HepG2 (cell line): ENCODE measurements around the gene NXN. TPM values are rescaled to one million over a fixed set of nuclear protein-coding genes. Genes with fewer than 3 reads are reported as not detected.
A peak's percentile ranks its signal among the peaks of the same experiment; 100 is the strongest.

Experiments used
- AGO2 ChIP-seq: fragments of 200-400 bp; formaldehyde crosslinking; optimal IDR thresholded peaks from 2 replicates; pipeline ENCODE3; 2017; ENCODE audit warnings: mild to moderate bottlenecking, low read depth, low read length, moderate library complexity
- ARID2 ChIP-seq: sonication (generic); formaldehyde crosslinking; IDR thresholded peaks from 2 replicates; pipeline ENCODE4 v1.8.1; 2022; ENCODE audit warnings: mild to moderate bottlenecking, missing genetic modification reagents, borderline replicate concordance
- ATRX ChIP-seq: sonication (generic); formaldehyde crosslinking; IDR thresholded peaks from 2 replicates; pipeline ENCODE4 v1.4.0; 2020; ENCODE audit warnings: missing genetic modification reagents, borderline replicate concordance
- CREM ChIP-seq, 2 experiments: sonication (generic) in 1 of 2; formaldehyde crosslinking in 1 of 2; IDR thresholded peaks; 2 replicates each; pipeline versions ENCODE4 v1.4.0 to v1.6.1; 2016 to 2020; ENCODE audit warnings: antibody characterized with exemption in 1 of 2, mild to moderate bottlenecking in 1 of 2, missing genetic modification reagents in 1 of 2
- GFI1 ChIP-seq: sonication (generic); formaldehyde crosslinking; IDR thresholded peaks from 2 replicates; pipeline ENCODE4 v1.5.0; 2020; ENCODE audit warnings: missing genetic modification reagents, mild to moderate bottlenecking, borderline replicate concordance
- KLF12 ChIP-seq: sonication (generic); formaldehyde crosslinking; IDR thresholded peaks from 2 replicates; pipeline ENCODE4 v1.4.0; 2020; ENCODE audit warnings: missing genetic modification reagents, borderline replicate concordance
- ZBTB21 ChIP-seq: sonication (generic); formaldehyde crosslinking; IDR thresholded peaks from 2 replicates; pipeline ENCODE4 v1.4.0; 2020; ENCODE audit warnings: missing genetic modification reagents
- ZNF546 ChIP-seq: sonication (generic); formaldehyde crosslinking; conservative IDR thresholded peaks from 2 replicates; pipeline ENCODE4 v1.8.1; 2023; ENCODE audit warnings: mild to moderate bottlenecking, missing genetic modification reagents
- ZNF598 ChIP-seq: sonication (generic); formaldehyde crosslinking; IDR thresholded peaks from 2 replicates; pipeline ENCODE4 v1.5.1; 2020; ENCODE audit warnings: mild to moderate bottlenecking, missing genetic modification reagents, borderline replicate concordance
- polyA plus RNA-seq, 8 experiments: library from polyadenylated mRNA; depleted of rRNA in 3 of 8; stranded (reverse) in 7 of 8; unstranded in 1 of 8; fragments of >200 nt; fragmentation: Illumina TruSeq in 4 of 8; extraction: Trizol in 4 of 8; gene quantifications; 2 replicates each; pipeline versions ENCODE4 v1.2.1 to v1.2.3, GENCODE V29; 2011 to 2016; ENCODE audit warnings: low read depth in 4 of 8, missing spikeins in 1 of 8, mixed read lengths in 1 of 8; ENCODE audit not compliant: insufficient read depth in 1 of 8
- total RNA-seq, 5 experiments: library from RNA; depleted of rRNA; stranded (reverse); fragments of >200 nt; fragmentation: Illumina TruSeq; extraction: Trizol; gene quantifications; 2 replicates each; pipeline ENCODE4 v1.2.3, GENCODE V29; 2016; ENCODE audit warnings: low read depth in 1 of 5
- TF ChIP-seq, protein P1 (sequence below): sonication (generic); formaldehyde crosslinking; IDR thresholded peaks from 2 replicates; pipeline ENCODE4 v1.4.0; 2020; ENCODE audit warnings: missing genetic modification reagents
- TF ChIP-seq, protein P2 (sequence below): sonication (generic); formaldehyde crosslinking; IDR thresholded peaks from 2 replicates; pipeline ENCODE4 v1.8.0; 2022; ENCODE audit warnings: mild to moderate bottlenecking, missing genetic modification reagents, moderate library complexity
- TF ChIP-seq, protein P3 (sequence below): sonication (generic); formaldehyde crosslinking; IDR thresholded peaks from 2 replicates; pipeline ENCODE4 v1.4.0; 2020; ENCODE audit warnings: missing genetic modification reagents, borderline replicate concordance
- TF ChIP-seq, protein P4 (sequence below): sonication (generic); formaldehyde crosslinking; IDR thresholded peaks from 2 replicates; pipeline ENCODE4 v1.4.0; 2020; ENCODE audit warnings: missing genetic modification reagents; ENCODE audit errors: not compliant biosample characterization
- TF ChIP-seq, protein P5 (sequence below): sonication (generic); formaldehyde crosslinking; IDR thresholded peaks from 2 replicates; pipeline ENCODE4 v1.8.0; 2022; ENCODE audit warnings: mild to moderate bottlenecking, missing genetic modification reagents; ENCODE audit not compliant: insufficient replicate concordance

NXN gene
- total and polyA plus RNA-seq, 2 of the 13 experiments (the other 11 are each of a cell fraction or from before 2014, with no cell fraction given), result 22.2 to 24.3 TPM

DNA sequence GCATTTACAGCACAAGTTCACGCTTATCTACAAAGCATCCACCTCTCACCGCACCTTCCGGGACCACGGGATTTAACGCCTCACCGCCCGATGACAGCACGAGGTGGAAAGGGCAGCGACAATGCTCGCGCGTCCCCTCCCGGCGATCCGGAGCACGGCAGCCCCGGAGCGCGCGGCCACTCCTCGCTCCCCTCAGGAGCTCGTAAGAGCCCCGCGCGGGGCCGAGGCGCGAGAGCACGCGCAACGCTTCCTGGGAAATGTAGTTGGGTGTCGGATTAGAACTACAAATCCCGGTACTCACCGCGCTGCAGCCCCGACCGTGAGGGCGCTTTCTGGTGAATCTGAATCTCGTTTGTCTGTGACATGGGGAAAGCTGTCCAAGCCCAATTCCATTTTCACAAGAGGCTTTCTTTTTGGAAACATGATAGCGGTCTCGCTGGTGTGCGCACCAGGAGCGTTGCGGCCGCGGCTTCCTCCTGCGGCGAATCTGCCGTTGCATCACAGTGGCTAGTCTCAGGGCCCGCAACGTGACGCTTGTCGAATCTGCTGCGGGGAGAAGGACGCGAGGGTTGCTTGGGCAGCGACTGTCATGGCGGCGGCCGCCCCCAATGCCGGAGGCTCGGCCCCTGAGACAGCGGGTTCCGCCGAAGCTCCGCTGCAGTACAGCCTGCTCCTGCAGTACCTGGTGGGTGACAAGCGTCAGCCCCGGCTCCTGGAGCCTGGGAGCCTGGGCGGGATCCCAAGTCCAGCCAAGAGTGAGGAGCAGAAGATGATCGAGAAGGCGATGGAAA lies 17.2 kb upstream of the NXN start, which contains the start of gene TIMM22 (continued):
- TF ChIP-seq, protein P1, sequence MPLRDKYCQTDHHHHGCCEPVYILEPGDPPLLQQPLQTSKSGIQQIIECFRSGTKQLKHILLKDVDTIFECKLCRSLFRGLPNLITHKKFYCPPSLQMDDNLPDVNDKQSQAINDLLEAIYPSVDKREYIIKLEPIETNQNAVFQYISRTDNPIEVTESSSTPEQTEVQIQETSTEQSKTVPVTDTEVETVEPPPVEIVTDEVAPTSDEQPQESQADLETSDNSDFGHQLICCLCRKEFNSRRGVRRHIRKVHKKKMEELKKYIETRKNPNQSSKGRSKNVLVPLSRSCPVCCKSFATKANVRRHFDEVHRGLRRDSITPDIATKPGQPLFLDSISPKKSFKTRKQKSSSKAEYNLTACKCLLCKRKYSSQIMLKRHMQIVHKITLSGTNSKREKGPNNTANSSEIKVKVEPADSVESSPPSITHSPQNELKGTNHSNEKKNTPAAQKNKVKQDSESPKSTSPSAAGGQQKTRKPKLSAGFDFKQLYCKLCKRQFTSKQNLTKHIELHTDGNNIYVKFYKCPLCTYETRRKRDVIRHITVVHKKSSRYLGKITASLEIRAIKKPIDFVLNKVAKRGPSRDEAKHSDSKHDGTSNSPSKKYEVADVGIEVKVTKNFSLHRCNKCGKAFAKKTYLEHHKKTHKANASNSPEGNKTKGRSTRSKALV (CRISPR knock-in tag), result peak; percentile 79; the same call in 1 of the 2 replicates
- TF ChIP-seq ATRX (CRISPR knock-in tag) (no peak), ZNF598 (peak; percentile 73; the same call in 1 of the 2 replicates), ZNF546 (CRISPR knock-in tag) (peak; percentile 60; the same call in 1 of the 2 replicates), CREM (IDR thresholded peaks at IDR 0.05) (peak; percentile 97), CREM (CRISPR knock-in tag; IDR thresholded peaks at IDR 0.05) (peak; percentile 74; the same call in 1 of the 2 replicates), GFI1 (0 out of 2 replicates have a peak, but pooled peaks have one; percentile 30), ZBTB21 (CRISPR knock-in tag) (no peak; the same call in 1 of the 2 replicates), KLF12 (CRISPR knock-in tag) (peak; percentile 86; the same call in 1 of the 2 replicates), ARID2 (CRISPR knock-in tag) (no peak; the same call in 1 of the 2 replicates), AGO2 (peak; percentile 80)
- TF ChIP-seq, protein P2, sequence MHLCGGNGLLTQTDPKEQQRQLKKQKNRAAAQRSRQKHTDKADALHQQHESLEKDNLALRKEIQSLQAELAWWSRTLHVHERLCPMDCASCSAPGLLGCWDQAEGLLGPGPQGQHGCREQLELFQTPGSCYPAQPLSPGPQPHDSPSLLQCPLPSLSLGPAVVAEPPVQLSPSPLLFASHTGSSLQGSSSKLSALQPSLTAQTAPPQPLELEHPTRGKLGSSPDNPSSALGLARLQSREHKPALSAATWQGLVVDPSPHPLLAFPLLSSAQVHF (CRISPR knock-in tag), result peak; percentile 89
- TF ChIP-seq, protein P3, sequence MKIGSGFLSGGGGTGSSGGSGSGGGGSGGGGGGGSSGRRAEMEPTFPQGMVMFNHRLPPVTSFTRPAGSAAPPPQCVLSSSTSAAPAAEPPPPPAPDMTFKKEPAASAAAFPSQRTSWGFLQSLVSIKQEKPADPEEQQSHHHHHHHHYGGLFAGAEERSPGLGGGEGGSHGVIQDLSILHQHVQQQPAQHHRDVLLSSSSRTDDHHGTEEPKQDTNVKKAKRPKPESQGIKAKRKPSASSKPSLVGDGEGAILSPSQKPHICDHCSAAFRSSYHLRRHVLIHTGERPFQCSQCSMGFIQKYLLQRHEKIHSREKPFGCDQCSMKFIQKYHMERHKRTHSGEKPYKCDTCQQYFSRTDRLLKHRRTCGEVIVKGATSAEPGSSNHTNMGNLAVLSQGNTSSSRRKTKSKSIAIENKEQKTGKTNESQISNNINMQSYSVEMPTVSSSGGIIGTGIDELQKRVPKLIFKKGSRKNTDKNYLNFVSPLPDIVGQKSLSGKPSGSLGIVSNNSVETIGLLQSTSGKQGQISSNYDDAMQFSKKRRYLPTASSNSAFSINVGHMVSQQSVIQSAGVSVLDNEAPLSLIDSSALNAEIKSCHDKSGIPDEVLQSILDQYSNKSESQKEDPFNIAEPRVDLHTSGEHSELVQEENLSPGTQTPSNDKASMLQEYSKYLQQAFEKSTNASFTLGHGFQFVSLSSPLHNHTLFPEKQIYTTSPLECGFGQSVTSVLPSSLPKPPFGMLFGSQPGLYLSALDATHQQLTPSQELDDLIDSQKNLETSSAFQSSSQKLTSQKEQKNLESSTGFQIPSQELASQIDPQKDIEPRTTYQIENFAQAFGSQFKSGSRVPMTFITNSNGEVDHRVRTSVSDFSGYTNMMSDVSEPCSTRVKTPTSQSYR (CRISPR knock-in tag), result peak; percentile 34; the same call in 1 of the 2 replicates
- TF ChIP-seq, protein P4, sequence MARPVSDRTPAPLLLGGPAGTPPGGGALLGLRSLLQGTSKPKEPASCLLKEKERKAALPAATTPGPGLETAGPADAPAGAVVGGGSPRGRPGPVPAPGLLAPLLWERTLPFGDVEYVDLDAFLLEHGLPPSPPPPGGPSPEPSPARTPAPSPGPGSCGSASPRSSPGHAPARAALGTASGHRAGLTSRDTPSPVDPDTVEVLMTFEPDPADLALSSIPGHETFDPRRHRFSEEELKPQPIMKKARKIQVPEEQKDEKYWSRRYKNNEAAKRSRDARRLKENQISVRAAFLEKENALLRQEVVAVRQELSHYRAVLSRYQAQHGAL, result peak; percentile 88
- TF ChIP-seq, protein P5, sequence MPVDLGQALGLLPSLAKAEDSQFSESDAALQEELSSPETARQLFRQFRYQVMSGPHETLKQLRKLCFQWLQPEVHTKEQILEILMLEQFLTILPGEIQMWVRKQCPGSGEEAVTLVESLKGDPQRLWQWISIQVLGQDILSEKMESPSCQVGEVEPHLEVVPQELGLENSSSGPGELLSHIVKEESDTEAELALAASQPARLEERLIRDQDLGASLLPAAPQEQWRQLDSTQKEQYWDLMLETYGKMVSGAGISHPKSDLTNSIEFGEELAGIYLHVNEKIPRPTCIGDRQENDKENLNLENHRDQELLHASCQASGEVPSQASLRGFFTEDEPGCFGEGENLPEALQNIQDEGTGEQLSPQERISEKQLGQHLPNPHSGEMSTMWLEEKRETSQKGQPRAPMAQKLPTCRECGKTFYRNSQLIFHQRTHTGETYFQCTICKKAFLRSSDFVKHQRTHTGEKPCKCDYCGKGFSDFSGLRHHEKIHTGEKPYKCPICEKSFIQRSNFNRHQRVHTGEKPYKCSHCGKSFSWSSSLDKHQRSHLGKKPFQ (CRISPR knock-in tag), result peak; percentile 82
